Endodermal cell (in vitro differentiated cells): Measurements from ENCODE around the gene IDI2. TPM values are rescaled to one million over a fixed set of nuclear protein-coding genes. Genes with fewer than 3 reads are reported as not detected.

ENCODE experiments used
- DNase-seq: peaks from one replicate; pipeline ENCODE4 v3.0.0-alpha.2; 2017
- H3K27ac ChIP-seq: 2 replicates; pipeline ENCODE4 v1.5.1; 2013; ENCODE audit warnings: mild to moderate bottlenecking, low read depth, low read length, moderate library complexity
- H3K27me3 ChIP-seq: 2 replicates; pipeline ENCODE4 v1.6.1; 2013; ENCODE audit warnings: mild to moderate bottlenecking, low read length, moderate library complexity; ENCODE audit not compliant: insufficient read depth, control insufficient read depth, poor library complexity, severe bottlenecking
- H3K36me3 ChIP-seq: 2 replicates; pipeline ENCODE4 v1.7.0; 2013; ENCODE audit warnings: mild to moderate bottlenecking, low read length, moderate library complexity; ENCODE audit not compliant: control insufficient read depth, insufficient read depth
- H3K4me1 ChIP-seq: one replicate; pipeline ENCODE4 v1.7.0; 2013; ENCODE audit warnings: low read length; ENCODE audit not compliant: control insufficient read depth, insufficient read depth
- H3K4me3 ChIP-seq: 2 replicates; pipeline ENCODE4 v1.5.1; 2013; ENCODE audit warnings: mild to moderate bottlenecking, low read length, moderate library complexity
- H3K9ac ChIP-seq: 2 replicates; pipeline ENCODE4 v1.6.1; 2013; ENCODE audit warnings: mild to moderate bottlenecking, low read length, moderate library complexity; ENCODE audit not compliant: poor library complexity, severe bottlenecking; ENCODE audit errors: extremely low read depth
- H3K9me3 ChIP-seq: 2 replicates; pipeline ENCODE4 v1.6.1; 2013; ENCODE audit warnings: mild to moderate bottlenecking, low read length, moderate library complexity; ENCODE audit not compliant: control insufficient read depth
- H3K27ac Mint-ChIP-seq: 2 replicates; pipeline ENCODE4 v1.8.0; 2020; ENCODE audit warnings: mixed read lengths
- H3K27me3 Mint-ChIP-seq: 2 replicates; pipeline ENCODE4 v1.8.0; 2021; ENCODE audit warnings: mild to moderate bottlenecking, mixed read lengths; ENCODE audit not compliant: insufficient read depth
- H3K36me3 Mint-ChIP-seq: 2 replicates; pipeline ENCODE4 v1.8.0; 2020; ENCODE audit warnings: low read depth, mixed read lengths
- H3K4me1 Mint-ChIP-seq: 2 replicates; pipeline ENCODE4 v1.8.0; 2020; ENCODE audit warnings: mixed read lengths
- H3K4me3 Mint-ChIP-seq: 2 replicates; pipeline ENCODE4 v1.8.0; 2020; ENCODE audit warnings: mild to moderate bottlenecking, moderate library complexity, mixed read lengths
- H3K9me3 Mint-ChIP-seq: 2 replicates; pipeline ENCODE4 v1.8.0; 2020; ENCODE audit warnings: mild to moderate bottlenecking, mixed read lengths
- WGBS, 2 experiments: methylation state at CpG; one replicate each; pipeline versions ENCODE4 v1.1.5 to v1.1.7; 2013; ENCODE audit warnings: missing lambda C conversion rate in 2 of 2, mixed read lengths in 1 of 2; ENCODE audit not compliant: insufficient coverage in 1 of 2, insufficient read length in 1 of 2; 5-methylcytosine and 5-hydroxymethylcytosine counted together
- total RNA-seq, 2 donors: library from RNA; stranded (reverse); fragmentation: NEBNext Ultra II Directional in 1 of 2; extraction: Animal tissue kit (Norgen Biotek cat#: 25700) in 1 of 2; gene quantifications; 2 replicates in 1 of 2; 3 replicates in 1 of 2; pipeline ENCODE4 v1.2.1, GENCODE V29; 2021
- TF ChIP-seq, protein P1 (sequence below): fragments of 200-600 bp; sonication (generic); conservative IDR thresholded peaks from 2 replicates; pipeline ENCODE4 v1.5.0; 2021; ENCODE audit warnings: antibody characterized with exemption, mild to moderate bottlenecking

Gene IDI2
- total RNA-seq, 2 donors from 2014 or later: not detected

DNA sequence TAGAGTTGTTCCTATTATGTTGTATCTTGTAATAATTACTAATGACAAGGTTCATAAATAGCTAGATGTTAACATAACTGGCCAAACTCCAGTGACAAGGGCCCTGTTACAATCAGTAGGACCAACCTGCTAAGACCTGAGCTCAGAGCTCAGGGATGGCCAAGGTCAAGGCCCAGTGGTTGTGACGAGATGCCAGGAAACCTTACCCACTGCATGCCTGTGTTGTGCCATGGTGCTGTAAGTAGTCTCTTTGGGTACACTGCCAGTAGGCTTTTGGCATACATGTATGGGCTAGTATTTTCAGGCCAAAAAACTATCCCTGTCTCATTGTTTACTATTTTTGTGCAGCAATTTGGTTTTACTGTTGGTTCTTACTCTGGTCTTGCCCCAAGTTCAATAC, 7.9 kb upstream of the IDI2 start:
- Histone ChIP-seq H3K9me3 (no peaks in the 10 kb centered on the region), H3K27me3 (no peaks in the 10 kb centered on the region), H3K36me3 (no peaks in the 10 kb centered on the region), H3K4me3 (no peak overlapping the region), H3K9ac (no peak overlapping the region), H3K4me1 (no peaks in the 10 kb centered on the region), H3K27ac (no peak overlapping the region)
- TF ChIP-seq, protein P1, sequence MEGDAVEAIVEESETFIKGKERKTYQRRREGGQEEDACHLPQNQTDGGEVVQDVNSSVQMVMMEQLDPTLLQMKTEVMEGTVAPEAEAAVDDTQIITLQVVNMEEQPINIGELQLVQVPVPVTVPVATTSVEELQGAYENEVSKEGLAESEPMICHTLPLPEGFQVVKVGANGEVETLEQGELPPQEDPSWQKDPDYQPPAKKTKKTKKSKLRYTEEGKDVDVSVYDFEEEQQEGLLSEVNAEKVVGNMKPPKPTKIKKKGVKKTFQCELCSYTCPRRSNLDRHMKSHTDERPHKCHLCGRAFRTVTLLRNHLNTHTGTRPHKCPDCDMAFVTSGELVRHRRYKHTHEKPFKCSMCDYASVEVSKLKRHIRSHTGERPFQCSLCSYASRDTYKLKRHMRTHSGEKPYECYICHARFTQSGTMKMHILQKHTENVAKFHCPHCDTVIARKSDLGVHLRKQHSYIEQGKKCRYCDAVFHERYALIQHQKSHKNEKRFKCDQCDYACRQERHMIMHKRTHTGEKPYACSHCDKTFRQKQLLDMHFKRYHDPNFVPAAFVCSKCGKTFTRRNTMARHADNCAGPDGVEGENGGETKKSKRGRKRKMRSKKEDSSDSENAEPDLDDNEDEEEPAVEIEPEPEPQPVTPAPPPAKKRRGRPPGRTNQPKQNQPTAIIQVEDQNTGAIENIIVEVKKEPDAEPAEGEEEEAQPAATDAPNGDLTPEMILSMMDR: no peak
- H3K27ac Mint-ChIP-seq: no peak overlapping the region
- no peak for DNase-seq
- no peaks in the 10 kb centered on the region for H3K36me3 Mint-ChIP-seq
- 92% methylated on average over 1 of the region's 1 CpG; no CpG with 5 or more reads in 1 of the 2 experiments for WGBS, 2 experiments
- H3K4me1 Mint-ChIP-seq: no peaks in the 10 kb centered on the region
- H3K9me3 Mint-ChIP-seq: no peaks in the 10 kb centered on the region
- no peaks in the 10 kb centered on the region for H3K27me3 Mint-ChIP-seq
- H3K4me3 Mint-ChIP-seq: no peak overlapping the region

DNA sequence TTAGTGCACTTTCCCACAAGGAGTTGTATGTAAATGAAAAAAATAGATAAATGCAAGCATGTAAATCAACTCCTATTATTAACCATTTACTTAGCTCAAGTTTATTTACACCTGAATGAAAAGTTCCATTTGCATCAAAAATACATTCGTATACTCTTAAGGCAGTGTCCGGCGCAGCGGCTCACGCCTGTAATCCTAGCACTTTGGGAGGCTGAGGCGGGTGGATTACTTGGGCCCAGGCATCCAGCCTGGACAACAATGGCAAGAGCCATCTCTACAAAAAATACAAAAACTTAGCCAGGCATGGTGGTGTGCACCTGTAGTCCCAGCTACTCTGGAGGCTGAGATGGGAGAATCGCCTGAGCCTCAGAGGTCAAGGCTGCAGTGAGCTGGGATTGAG, 4.2 kb upstream of the IDI2 start:
- no peaks in the 10 kb centered on the region for H3K9me3 Mint-ChIP-seq

DNA sequence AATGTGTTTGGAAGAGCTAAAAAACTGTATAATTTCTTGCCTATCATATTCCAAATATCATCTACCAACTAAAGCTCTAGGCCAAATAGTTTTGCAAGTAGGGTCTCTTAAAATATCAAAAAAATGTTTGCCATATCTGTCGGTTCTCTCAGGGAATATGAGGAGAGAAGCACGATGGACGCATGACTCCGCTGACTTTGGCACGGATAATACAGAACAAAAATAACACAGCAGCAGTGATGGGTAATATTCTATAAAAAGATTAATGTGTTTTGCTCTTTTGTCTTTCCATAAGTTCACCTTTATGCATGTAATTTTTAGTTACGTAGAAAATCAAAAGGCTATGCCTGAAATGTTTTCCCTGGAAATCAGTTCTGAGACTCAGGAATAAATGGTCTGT, 919 bp upstream of the IDI2 start:
- Histone ChIP-seq H3K27me3 (no peaks in the 10 kb centered on the region), H3K9ac (no peak overlapping the region), H3K9me3 (no peaks in the 10 kb centered on the region), H3K36me3 (no peaks in the 10 kb centered on the region), H3K4me3 (no peak overlapping the region), H3K4me1 (no peaks in the 10 kb centered on the region), H3K27ac (no peak overlapping the region)
- 92 to 100% methylated on average over 2 to 6 of the region's 6 CpGs for WGBS, 2 experiments
- DNase-seq: no peak
- Mint-ChIP-seq H3K27ac (no peak overlapping the region), H3K36me3 (peaks cover 1% of the 10 kb centered on the region), H3K4me1 (no peaks in the 10 kb centered on the region), H3K4me3 (no peak overlapping the region), H3K9me3 (peaks cover 2% of the 10 kb centered on the region), H3K27me3 (no peaks in the 10 kb centered on the region)
- TF ChIP-seq, protein P1: no peak

More for the DNA sequence above, 4.2 kb upstream of the IDI2 start:
- H3K9me3 ChIP-seq: no peaks in the 10 kb centered on the region
- no peaks in the 10 kb centered on the region for H3K4me1 ChIP-seq
- no peak overlapping the region for H3K9ac ChIP-seq
- no peak overlapping the region for H3K27ac ChIP-seq
- TF ChIP-seq, protein P1: no peak
- Mint-ChIP-seq H3K27me3 (no peaks in the 10 kb centered on the region), H3K4me1 (no peaks in the 10 kb centered on the region), H3K36me3 (no peaks in the 10 kb centered on the region), H3K27ac (no peak overlapping the region), H3K4me3 (no peak overlapping the region)
- H3K4me3 ChIP-seq: no peak overlapping the region
- no peaks in the 10 kb centered on the region for H3K36me3 ChIP-seq
- no peaks in the 10 kb centered on the region for H3K27me3 ChIP-seq
- WGBS, 2 experiments: 90 to 93% methylated on average over 1 to 7 of the region's 7 CpGs
- peak; percentile 14 for DNase-seq
